B cell (primary cell): Measurements from ENCODE around the gene FGL2.
"Not testable (repeated sequence)": the region's sequence is repeated elsewhere in the genome, so short reads cannot be mapped to it uniquely, and the experiment has no call there.

Source experiments
- EZH2 ChIP-seq: IDR thresholded peaks from 2 replicates; pipeline ENCODE4 v1.6.1; 2012; ENCODE audit warnings: borderline replicate concordance, low read depth, mild to moderate bottlenecking, moderate library complexity, low read length; ENCODE audit not compliant: insufficient read depth, poor library complexity, severe bottlenecking
- TF ChIP-seq, protein P1 (sequence below): fragments of 200-600 bp; IDR thresholded peaks from one replicate; pipeline ENCODE4 v1.8.0; 2022; ENCODE audit warnings: antibody characterized with exemption, mild to moderate bottlenecking

DNA sequence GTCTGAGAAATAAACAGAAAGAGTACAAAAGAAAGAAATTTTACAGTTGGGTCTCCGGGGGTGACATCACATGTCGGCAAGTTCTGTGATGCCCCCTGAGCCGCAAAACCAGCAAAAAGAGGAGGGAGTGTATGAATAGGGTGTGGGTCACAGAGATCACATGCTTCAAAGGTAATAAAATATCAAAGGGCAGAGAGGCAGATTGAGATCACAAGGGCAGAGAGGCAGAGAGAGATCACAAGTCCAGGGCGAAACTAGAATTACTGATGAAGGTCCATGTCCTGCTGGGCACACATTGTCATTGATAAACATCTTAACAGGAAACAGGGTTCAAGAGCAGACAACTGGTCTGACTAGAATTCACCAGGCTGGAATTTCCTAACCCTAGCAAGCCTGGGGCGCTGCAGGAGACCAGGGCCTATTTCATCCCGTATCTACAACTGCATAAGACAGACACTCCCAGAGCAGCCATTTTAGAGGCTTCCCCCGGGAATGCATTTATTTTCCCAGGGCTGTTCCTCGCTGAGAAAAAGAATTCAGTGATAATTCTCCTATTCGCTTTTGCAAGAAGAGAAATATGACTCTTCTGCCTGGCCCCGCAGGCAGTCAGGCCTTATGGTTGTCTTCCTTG, 20.2 kb upstream of the FGL2 start:
- TF ChIP-seq, protein P1, sequence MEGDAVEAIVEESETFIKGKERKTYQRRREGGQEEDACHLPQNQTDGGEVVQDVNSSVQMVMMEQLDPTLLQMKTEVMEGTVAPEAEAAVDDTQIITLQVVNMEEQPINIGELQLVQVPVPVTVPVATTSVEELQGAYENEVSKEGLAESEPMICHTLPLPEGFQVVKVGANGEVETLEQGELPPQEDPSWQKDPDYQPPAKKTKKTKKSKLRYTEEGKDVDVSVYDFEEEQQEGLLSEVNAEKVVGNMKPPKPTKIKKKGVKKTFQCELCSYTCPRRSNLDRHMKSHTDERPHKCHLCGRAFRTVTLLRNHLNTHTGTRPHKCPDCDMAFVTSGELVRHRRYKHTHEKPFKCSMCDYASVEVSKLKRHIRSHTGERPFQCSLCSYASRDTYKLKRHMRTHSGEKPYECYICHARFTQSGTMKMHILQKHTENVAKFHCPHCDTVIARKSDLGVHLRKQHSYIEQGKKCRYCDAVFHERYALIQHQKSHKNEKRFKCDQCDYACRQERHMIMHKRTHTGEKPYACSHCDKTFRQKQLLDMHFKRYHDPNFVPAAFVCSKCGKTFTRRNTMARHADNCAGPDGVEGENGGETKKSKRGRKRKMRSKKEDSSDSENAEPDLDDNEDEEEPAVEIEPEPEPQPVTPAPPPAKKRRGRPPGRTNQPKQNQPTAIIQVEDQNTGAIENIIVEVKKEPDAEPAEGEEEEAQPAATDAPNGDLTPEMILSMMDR, result not testable (repeated sequence)
- not testable (repeated sequence) for TF ChIP-seq EZH2
